LHCN-M2 (cell line): ENCODE data around the gene DOK5. TPM values are rescaled to one million over a fixed set of nuclear protein-coding genes. Genes with fewer than 3 reads are reported as not detected.

Experiments used
- DNase-seq: peaks from one replicate; pipeline ENCODE4 v3.0.0-alpha.2; 2012; ENCODE audit warnings: low read depth
- total RNA-seq: library from RNA; depleted of rRNA; stranded (reverse); fragments of >200 nt; gene quantifications from 2 replicates; pipeline ENCODE4 v1.2.3, GENCODE V29; 2014

The DOK5 gene
- total RNA-seq, 1 experiment from 2014 or later, result not detected

DNA sequence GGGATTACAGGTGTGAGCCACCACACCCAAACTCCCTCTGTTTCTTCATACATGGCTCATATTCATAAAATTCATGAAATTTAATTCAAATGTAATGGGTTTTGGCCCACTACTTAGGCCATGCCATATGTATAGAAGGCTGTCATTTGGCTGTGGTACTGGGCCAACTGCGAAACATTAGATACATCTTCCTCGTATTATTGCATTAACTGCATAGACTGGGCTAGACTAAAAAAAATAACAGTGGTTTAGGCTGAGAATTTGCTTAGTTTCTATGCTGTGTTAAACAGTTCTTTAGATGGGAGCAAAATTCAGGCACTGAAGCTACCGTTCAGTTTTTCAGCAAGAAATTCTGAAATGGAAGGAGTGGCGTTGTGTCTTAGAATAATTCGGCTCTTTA lies 133.6 kb downstream of the DOK5 start:
- DNase-seq, result no peak

GRCh38 chr20:54611708-54612412 lies 136.5 kb downstream of the DOK5 start:
- no peak for DNase-seq

GRCh38 chr20:54618412-54618811 lies 143.0 kb downstream of the DOK5 start:
- DNase-seq, result no peak

- DNase-seq, result no peak
These were observed 143.8 kb downstream of the DOK5 start for GRCh38 chr20:54619181-54619580.

DNA sequence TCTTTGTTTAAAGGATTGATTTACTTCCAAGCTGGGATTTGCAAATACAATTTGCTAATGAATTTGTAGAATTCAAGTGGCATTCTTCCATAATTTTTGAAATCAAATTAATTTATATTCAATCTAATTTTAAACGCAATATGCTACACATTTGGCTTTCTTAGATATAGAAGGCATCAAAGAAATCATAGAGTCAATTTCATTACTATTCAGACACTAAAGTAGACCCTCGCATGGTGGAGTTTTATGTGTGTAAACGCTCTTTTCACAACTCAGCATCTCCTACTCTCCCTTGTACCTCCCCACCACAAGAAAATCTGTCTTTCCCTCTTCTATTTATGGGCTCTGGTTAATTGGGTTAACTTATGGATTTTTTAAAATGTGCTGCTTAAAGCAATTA lies 144.3 kb downstream of the DOK5 start:
- DNase-seq, result no peak

GRCh38 chr20:54620611-54621010 lies 145.2 kb downstream of the DOK5 start:
- no peak for DNase-seq

GRCh38 chr20:54622333-54623295 lies 147.2 kb downstream of the DOK5 start:
- DNase-seq, result no peak

GRCh38 chr20:54623991-54624569 lies 148.7 kb downstream of the DOK5 start:
- DNase-seq, result no peak

DNA sequence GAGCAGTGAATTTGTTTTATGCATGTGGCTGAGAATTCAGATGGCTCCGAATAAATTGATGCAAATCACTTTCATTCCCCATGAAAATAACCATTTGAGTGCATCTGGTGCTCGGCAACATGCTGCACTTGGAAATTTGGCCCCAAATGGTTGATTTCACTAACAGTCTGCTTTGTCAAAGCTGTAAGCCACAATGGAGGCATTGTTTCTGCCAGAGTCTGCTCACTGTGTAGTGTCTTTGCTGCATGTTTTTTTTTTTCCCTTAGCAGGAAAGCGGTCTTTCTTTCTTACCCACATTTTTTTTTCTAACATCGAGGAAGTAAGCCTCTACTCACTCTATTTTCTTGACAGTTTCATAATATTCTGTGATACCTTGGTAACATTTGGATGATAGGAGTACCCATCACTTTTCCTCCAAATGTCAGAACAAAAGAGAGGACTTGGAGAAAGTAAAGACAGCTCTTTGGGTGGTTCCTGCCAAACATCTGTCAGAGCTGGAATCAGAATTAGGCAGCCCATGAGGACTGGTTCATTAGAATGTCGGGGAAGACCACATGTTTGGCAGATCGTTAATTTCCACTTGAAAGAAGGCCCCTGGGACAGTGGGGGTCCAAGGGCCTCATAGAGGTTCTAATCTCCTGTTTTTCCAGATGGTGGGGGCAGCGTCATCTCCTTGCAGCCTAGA lies 149.5 kb downstream of the DOK5 start:
- no peak for DNase-seq

GRCh38 chr20:54625497-54625896 lies 150.1 kb downstream of the DOK5 start:
- no peak for DNase-seq

DNA sequence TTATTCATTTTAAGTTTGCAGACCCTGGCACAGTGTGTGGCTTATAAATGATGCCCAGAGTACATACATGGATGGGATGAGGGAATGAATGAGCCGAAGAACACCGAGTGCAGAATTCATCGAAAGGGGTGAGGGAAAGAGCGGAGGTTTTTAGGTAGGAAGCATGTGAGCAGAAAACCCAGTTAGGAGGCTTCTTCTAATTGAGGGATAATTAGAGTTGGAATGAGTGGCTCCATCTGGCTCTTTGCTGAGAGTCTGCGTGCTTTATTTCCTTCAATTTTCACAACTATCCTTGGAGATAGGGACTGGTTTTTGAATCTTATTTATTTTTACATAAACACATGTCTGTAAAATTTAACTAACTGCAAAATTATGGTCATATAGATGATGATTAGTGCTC lies 150.7 kb downstream of the DOK5 start:
- no peak for DNase-seq

- DNase-seq, result no peak
These were observed 154.2 kb downstream of the DOK5 start for GRCh38 chr20:54629632-54630031.

- no peak for DNase-seq
These were observed 155.2 kb downstream of the DOK5 start for GRCh38 chr20:54630582-54630981.

GRCh38 chr20:54631059-54631458 lies 155.7 kb downstream of the DOK5 start:
- DNase-seq, result no peak

DNA sequence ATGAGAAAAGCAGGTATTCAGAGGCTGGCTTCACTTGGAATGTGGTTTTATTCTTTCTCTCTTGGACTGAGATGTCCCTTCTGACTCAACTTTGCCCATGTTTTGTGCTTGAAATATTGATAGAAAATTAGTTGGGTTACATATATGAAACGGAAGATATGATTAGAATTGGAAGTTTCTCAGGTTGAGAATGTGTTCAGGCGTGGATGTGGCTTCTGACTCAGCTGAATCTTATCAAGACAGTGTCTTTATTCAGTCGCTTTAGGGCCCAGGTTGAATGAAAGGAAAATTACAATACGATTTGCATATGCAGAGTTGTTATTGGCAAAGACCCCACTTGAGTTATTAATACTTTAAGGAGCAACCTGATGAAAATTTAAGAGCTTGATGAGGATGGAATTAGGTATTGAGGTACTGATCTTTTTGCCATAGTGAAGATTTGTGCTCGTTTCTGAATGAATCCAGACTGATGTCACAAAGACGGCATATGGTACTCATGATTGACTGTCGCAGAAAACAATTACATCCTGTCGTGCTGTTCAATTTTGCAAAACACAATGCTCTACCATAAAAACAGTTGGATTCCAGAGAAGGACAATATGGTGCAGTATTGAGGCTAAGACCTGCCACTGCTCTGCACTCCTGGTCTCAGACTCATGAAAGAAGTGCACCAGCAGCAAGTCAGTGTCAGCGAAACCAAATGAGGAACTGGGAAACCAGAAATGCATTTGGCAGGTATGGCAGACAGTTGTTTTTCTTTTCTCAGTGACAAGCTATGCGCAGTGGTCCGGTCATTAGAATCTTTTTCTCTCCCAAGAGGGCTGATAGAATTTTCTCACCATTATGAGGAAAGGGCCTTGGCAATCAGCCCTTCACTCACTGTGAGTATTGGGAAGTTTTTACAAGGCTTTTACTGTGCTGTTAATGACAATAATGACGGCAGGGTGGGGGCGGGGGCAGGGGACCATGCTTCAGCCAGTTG lies 158.3 kb downstream of the DOK5 start:
- DNase-seq, result no peak

- no peak for DNase-seq
These were observed 161.2 kb downstream of the DOK5 start for GRCh38 chr20:54636575-54636974.

DNA sequence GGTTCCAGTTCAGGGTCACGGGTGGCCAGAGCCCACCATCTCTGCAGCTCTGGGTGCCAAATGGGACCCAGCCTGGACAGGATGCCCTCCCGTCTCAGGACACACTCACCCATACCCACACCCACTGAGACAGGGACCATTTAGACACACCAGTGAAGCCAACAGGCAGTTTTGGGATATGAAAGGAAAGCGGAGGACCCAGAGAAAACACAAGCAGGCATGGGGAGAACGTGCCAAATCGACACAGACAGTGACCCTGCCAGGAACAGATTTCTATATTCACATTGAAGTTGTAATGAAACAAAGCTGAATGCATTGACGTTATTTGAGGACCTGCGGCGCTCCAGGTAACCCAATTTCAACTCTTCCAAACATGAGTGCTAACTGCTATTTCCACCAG lies 164.5 kb downstream of the DOK5 start:
- DNase-seq, result no peak

DNA sequence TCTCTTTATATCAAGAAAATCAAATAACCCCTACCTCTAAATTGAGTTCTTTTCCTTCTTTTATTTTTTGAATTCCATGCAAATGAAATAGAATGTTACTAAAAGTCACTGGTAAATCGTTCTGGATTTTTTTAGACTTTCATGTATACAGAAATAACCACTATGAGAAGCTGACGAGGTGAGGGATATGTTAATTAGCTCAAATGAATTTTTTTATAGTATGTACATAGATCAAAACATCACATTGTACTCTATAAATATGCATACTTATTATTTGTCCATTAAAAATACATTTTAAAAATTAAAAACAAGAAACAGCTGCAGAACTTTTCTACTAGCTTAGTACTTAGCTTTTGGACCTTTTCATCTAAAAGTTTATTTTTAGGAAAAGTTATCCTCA lies 165.4 kb downstream of the DOK5 start:
- DNase-seq, result no peak

GRCh38 chr20:54642864-54643667 lies 167.7 kb downstream of the DOK5 start:
- no peak for DNase-seq

DNA sequence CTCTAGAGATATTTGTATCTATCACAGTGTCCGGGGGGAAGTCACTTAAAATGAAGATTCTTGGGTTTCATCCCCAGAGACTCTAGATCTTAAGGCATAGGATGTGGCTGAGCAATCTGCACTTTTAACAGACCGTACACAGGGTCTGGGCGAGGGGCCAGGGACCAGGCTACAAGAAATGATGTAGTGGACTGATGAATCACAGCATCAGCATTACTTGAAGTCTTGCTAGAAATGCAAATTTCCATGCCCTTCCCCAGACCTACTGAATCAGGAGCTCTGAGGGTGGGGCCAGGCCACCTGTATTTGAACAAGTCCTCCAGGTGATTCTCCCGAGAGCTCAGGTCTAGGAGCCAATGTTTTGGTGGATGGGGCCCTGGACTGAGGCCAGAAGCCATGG lies 168.4 kb downstream of the DOK5 start:
- DNase-seq, result no peak
